SIG-M5 treated with dmso at 0.1 percent for 504 hours (cell line): ENCODE data around the gene PAK4.

Experiments used
- DNase-seq: peaks from one replicate; lab custom pipeline; 2025; ENCODE audit not compliant: unreplicated experiment; lab: John Stamatoyannopoulos, UW

PAK4 gene

GRCh38 chr19:39177736-39178135 is 52.1 kb downstream of the PAK4 start:
- DNase-seq: no peak

- DNase-seq: no peak
Measured at GRCh38 chr19:39178296-39179006, 52.9 kb downstream of the PAK4 start.

GRCh38 chr19:39179754-39180153 is 54.2 kb downstream of the PAK4 start:
- no peak for DNase-seq

GRCh38 chr19:39180749-39181148 is 55.2 kb downstream of the PAK4 start:
- no peak for DNase-seq

- DNase-seq: no peak
Measured at GRCh38 chr19:39181500-39182173, 56.1 kb downstream of the PAK4 start.

GRCh38 chr19:39182174-39182505 is 56.6 kb downstream of the PAK4 start:
- no peak for DNase-seq

- no peak for DNase-seq
Measured at GRCh38 chr19:39183104-39183503, 57.5 kb downstream of the PAK4 start.

- no peak for DNase-seq
Measured at GRCh38 chr19:39186391-39186790, 60.8 kb downstream of the PAK4 start.

- no peak for DNase-seq
Measured at GRCh38 chr19:39187552-39187943, 62.0 kb downstream of the PAK4 start.

- DNase-seq: no peak
Measured at GRCh38 chr19:39188960-39189359, 63.4 kb downstream of the PAK4 start.

GRCh38 chr19:39190768-39191167 is 65.2 kb downstream of the PAK4 start:
- DNase-seq: no peak

- DNase-seq: no peak
Measured at GRCh38 chr19:39192846-39193245, 67.3 kb downstream of the PAK4 start.

- no peak for DNase-seq
Measured at GRCh38 chr19:39193803-39194202, 68.2 kb downstream of the PAK4 start.

GRCh38 chr19:39194832-39195542 is 69.4 kb downstream of the PAK4 start:
- DNase-seq: no peak

GRCh38 chr19:39195755-39196154 is 70.2 kb downstream of the PAK4 start:
- no peak for DNase-seq

- DNase-seq: no peak
Measured at GRCh38 chr19:39196320-39196719, 70.7 kb downstream of the PAK4 start.

GRCh38 chr19:39196860-39197562 is 71.4 kb downstream of the PAK4 start, which contains the start of gene NCCRP1:
Gene NCCRP1 (plus strand): TSS chr19:39196964. CDS start chr19:39196983, 19 bp downstream.
- DNase-seq: no peak

GRCh38 chr19:39197808-39198207 is 72.2 kb downstream of the PAK4 start:
- DNase-seq: no peak

- no peak for DNase-seq
Measured at GRCh38 chr19:39199025-39199424, 73.4 kb downstream of the PAK4 start.

GRCh38 chr19:39200066-39200802 is 74.6 kb downstream of the PAK4 start:
- DNase-seq: no peak

GRCh38 chr19:39200803-39201115 is 75.2 kb downstream of the PAK4 start:
- DNase-seq: no peak
